OCI-LY3 (cell line): ENCODE measurements around the gene PARD3B.

Experiments
- EZH2phosphoT487 ChIP-seq: fragments of 200-600 bp; shearing (Covaris generic); IDR thresholded peaks from 2 replicates; pipeline ENCODE4 v1.6.1; 2018; ENCODE audit warnings: antibody characterized with exemption, mixed run types, low read depth
- TF ChIP-seq, protein P1 (sequence below): fragments of 200-600, 300-600 bp; sonication (generic); IDR thresholded peaks from 2 replicates; pipeline ENCODE4 v1.5.1; 2014; ENCODE audit warnings: antibody characterized with exemption, low read length, low read depth

DNA sequence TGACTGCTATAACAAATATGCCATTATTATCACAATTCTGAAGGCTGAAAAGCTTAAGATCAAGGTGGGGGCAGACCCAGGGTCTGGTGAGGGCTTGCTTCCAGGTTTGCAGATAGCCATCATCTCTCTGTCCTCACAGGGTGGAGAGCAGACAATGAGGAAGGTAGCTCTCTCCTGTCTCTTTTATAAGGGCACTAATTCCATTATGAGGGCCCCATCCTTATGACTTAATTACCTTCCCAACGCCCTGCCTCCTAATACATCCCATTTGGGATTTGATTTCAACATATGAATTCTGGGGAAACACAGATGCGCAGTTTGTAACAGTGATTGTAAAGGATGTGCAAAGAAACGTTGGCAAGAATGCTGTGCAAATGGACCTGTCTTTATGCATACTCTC, 44.8 kb downstream of the PARD3B start:
- TF ChIP-seq EZH2phosphoT487, result no peak
- TF ChIP-seq, protein P1, sequence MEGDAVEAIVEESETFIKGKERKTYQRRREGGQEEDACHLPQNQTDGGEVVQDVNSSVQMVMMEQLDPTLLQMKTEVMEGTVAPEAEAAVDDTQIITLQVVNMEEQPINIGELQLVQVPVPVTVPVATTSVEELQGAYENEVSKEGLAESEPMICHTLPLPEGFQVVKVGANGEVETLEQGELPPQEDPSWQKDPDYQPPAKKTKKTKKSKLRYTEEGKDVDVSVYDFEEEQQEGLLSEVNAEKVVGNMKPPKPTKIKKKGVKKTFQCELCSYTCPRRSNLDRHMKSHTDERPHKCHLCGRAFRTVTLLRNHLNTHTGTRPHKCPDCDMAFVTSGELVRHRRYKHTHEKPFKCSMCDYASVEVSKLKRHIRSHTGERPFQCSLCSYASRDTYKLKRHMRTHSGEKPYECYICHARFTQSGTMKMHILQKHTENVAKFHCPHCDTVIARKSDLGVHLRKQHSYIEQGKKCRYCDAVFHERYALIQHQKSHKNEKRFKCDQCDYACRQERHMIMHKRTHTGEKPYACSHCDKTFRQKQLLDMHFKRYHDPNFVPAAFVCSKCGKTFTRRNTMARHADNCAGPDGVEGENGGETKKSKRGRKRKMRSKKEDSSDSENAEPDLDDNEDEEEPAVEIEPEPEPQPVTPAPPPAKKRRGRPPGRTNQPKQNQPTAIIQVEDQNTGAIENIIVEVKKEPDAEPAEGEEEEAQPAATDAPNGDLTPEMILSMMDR, result no peak
